Right renal cortex interstitium (tissue), 3 donors: ENCODE results near the gene STK32B. TPM values are rescaled to one million over a fixed set of nuclear protein-coding genes. Genes with fewer than 3 reads are reported as not detected.
"Not testable (repeated sequence)": the region's sequence is repeated elsewhere in the genome, so short reads cannot be mapped to it uniquely, and the experiment has no call there.

ENCODE experiments used
- DNase-seq, 3 donors: peaks; one replicate each; pipeline ENCODE4 v3.0.0-alpha.2; 2013; ENCODE audit warnings: low read depth in 3 of 3, low spot score in 2 of 3
- polyA plus RNA-seq, 3 donors: library from polyadenylated mRNA; unstranded; fragments of 120-200 nt; gene quantifications; one replicate each; pipeline ENCODE4 v1.2.1, GENCODE V29; 2013; ENCODE audit not compliant: insufficient read length in 3 of 3

STK32B gene
- 10 to 100 TPM in 1 of 3 donors, 1 to 10 TPM in 2; 8.6 to 11.0 (median 9.3) TPM for polyA plus RNA-seq

DNA sequence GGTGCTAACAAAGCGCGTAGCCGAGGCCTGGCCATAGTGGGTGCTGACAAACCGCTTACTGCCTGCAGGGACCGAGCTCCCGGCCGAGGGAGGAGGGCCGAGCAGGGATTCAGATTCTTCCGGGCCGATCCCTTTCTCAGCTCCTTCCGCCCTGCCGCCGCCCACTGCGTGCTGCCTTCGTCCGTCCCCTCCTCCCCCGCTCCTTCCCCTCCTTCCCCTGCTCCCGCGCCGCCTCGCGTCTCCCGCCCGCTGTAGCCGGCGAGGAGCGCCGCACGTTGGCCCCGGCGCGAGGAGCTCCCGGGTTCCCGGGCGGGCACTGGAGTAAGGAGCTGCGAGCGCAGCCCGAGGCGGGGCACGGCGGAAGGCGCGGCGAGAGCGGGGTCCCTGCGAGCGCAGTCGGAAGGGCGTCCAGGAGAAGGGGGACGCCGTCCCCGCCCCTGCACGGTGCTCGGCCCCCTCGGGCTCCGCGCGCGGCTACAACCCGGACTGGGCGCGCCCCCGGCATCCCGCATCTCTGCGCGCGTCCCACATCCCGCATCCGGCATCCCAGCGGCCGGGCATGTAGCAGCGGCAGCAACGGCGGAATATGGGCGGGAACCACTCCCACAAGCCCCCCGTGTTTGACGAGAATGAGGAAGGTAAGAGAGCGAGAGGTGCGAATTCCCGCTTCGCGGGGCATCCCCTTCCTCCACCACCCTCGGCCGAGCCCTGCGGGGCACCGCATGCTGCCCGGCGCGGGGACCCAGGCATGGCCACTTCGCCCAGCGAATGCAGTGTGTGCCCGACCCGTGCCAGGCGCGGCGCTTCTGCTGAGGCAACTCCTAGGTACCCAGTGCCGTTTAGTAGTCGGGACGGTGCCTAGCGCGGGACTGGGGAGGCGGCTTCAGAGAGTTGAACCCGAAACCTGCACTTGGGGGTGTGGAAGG is at the start of gene STK32B:
TSS of gene STK32B (plus strand) at position 203 of the 926 bp plus-strand sequence.
- DNase-seq = peak in 1 of 3 donors; percentile 29

- DNase-seq = not testable (repeated sequence)
Observed at GRCh38 chr4:5001641-5002040, 49.6 kb upstream of the STK32B start.

DNA sequence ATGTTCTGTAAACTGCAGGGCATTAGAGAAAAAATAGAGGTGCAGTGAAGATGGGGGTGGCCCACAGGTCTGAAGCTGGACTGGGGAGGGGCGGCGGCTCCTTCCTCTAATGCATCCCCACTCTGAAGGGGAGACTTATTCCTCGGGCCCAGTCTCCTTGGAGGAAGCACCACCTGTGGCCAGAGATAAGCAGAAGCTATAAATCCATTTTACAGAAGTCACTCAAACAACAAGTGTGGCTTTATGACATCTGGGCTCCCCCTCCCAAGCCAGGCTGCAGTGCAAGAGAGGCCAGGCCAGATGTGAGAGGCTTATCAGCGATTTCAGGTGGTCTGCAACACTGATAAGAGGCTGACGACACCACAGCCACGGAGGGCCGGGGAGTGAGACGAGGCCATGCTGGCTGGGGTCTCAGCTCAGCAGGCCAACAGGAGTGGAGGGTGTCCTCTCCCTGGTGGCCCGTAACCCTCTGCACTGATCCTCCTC is 47.9 kb upstream of the STK32B start:
- DNase-seq = no peak

GRCh38 chr4:5003918-5004317 is 47.4 kb upstream of the STK32B start:
- DNase-seq = no peak

GRCh38 chr4:5004496-5004895 is 46.8 kb upstream of the STK32B start:
- DNase-seq = no peak

GRCh38 chr4:5006932-5007331 is 44.3 kb upstream of the STK32B start:
- not testable (repeated sequence) for DNase-seq

- no peak for DNase-seq
Observed at GRCh38 chr4:5009796-5010195, 41.5 kb upstream of the STK32B start.

GRCh38 chr4:5010984-5011383 is 40.3 kb upstream of the STK32B start:
- DNase-seq = no peak

DNA sequence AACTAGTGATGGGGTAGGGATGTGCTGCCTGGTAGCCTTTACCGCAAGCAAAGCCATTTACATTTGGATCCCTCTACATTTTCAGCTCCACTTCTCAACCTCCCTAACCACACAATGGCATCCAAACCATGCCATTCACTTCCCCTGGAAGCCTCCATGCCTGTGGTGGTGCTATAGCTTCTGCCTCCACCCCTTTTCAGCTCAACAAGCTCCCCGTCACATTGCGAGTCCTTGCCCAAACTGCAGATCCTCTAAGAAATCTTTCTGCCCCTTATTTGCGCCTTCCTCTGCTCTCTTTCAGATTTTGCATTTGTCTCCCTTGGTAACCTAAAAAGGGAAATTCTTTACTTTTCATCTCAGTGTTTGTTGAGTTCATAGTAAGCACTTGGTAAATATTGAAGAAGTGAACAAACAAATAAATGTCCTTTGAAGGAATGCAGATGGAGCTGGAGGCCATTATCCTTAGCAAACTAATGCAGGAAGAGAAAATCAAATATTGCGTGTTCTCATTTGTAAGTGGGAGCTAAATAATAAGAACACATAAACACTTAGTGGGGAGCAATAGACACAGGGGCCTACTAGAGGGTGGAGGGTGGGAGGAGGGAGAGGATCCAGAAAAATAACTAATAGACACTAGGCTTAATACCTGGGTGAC is 38.9 kb upstream of the STK32B start:
- DNase-seq = no peak

- no peak for DNase-seq
Observed at GRCh38 chr4:5012958-5013357, 38.3 kb upstream of the STK32B start.

DNA sequence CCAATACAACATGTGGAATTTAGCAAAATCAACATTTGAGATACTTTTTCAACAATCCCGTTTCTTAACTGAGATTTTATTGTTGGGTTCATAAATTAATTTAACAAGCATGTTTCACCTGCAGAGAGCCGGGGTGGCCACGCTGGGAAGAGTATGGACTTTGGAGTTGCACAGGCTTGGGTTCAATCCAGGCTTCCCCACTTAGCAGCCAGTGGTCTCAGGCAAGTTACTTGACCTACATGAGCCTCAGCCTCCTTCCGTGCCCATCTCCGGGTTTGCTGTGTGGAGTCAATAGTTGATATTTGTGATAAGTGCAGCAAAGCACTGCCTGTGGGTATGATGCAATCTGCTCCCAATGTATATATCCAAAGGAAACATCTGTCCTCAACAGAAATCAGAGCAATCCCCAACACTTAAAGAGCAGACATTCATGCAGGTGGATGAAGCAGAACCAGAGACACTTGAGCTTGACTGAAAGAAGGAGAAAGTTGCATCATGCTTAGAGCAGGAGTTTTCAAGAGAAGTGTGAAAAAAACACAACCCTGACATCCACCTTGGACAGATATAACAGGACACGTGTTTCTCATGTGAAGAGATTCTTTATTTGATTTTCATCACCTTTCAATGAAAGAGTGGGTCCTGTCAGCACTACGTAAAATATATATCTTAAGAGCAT is 37.1 kb upstream of the STK32B start:
- DNase-seq = no peak

GRCh38 chr4:5018096-5018495 is 33.2 kb upstream of the STK32B start:
- no peak for DNase-seq

DNA sequence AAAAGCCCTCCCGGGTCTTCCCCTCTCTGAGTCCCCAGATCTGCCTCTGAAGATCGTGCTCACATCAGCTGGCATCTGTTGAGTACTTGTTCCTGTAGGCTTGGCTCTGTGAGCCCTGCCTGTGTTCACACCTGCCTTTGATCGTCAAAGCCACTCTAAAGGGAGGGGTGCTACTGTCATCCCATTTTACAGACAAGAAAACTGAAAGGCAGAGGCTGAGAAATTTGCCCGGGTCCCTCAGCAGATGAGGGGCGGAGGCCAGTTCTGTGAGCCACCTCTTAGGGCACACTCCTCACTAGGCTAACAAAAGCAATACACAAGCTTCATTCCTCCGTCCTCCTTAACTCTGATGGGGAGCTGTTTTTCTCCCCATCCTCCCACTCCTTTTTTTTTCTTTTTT is 32.7 kb upstream of the STK32B start:
- no peak for DNase-seq

GRCh38 chr4:5019274-5019673 is 32.0 kb upstream of the STK32B start, which contains the start of gene CYTL1:
CYTL1 (minus strand) TSS chr4:5019458; CDS start chr4:5019445, 13 bp downstream.
- no peak for DNase-seq

DNA sequence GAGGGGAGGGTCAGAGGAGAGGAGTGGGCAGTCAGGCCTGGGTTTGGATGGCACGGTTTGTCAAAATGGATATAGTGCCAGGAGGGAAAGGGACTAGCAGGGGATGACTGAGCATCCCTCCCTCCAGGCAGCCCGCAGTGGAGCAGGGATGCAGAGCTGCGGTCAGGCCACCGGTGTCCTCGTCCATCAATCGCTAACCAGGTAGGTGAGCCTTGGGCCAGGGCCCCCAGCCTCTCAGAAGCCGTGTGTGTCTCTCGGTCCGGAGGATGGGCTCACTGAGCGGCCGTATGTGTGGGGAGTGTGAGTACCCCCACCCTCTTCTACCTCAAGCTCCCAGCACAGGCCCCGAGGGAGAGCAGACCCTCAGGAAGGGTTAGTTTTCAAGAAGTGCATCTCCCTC is 31.5 kb upstream of the STK32B start:
- DNase-seq = no peak

DNA sequence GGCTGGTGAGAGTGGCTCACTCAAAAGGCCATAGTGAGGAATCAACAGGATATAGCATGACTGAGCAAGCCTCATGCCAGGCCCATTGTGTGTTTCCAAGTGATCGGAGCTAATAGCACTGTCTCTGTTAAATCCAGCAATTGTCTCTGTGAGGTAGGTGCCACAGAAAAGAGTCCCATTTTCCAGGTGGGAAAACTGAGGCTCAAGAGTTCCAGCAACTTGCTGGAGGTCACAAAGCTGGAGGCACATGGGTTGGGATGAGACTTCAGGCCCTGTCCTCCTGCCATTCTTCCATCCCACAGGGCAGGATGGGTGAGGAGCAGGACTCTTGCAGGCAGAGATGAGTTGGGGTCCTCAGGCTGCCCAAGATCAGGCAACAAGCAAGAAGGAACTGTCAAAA is 30.9 kb upstream of the STK32B start:
- DNase-seq = no peak

DNA sequence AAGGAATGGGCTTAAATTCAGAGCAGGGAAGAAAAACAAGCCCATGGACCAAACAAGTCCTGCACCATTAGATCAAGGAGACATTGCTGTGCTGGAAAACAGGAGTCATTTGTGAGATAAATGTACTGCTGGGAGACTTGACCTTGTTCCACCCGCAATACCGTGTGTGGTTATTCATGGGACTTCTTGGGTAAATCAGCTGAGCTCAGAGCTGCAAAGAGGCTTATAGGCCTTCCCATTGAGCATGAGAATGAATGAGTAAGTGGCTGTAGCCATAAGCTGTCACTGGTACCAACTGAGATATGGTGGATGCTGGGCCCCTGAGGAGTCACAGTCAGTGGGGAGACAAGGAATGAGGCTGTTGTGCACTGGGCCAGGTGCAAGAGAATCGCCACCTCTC is 29.7 kb upstream of the STK32B start:
- DNase-seq = no peak

DNA sequence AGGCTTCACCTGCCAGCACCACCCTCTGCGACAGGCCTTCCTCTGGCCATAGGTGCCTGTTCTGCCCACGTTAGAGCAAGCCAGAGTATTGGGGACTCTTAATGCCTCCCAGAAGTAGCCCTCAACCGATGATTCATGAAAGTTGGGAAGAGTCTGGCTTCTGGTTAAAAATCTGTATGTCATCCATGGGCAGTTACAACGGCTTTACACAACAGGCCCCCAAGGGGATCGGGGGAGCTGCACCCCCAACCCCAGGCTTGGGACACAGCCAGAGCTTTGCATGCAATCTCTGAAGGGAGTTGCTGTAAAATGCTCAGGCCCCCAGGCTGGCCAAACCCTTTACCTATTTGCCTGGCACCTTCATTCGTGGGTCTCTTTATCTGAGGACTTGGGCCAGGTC is 26.6 kb upstream of the STK32B start:
- no peak for DNase-seq

GRCh38 chr4:5026371-5026770 is 24.9 kb upstream of the STK32B start:
- no peak for DNase-seq

GRCh38 chr4:5027346-5027745 is 23.9 kb upstream of the STK32B start:
- no peak for DNase-seq

DNA sequence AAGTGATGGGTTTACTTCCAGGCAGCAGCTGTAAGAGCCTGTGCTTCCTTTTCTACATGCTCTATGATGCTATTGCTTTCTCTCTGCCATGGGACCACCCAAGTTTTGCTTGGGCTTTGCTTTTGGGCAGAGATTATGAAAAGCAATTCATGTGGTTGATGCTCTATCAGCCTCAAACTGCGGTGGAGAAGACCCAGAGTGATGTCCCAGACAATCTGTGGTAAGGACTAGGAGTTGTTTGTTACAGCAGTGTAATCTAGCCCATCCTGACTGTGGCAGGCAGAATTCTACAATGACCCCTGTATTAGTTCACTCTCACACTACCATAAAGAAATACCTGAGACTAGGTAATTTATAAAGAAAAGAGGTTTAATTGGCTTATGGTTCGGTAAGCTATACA is 22.8 kb upstream of the STK32B start:
- DNase-seq = no peak
